ES-I3 (cell line): ENCODE measurements around the gene MOB2.

Experiments used
- H3K36me3 ChIP-seq: 2 replicates; pipeline ENCODE4 v1.6.1; 2013; ENCODE audit warnings: mild to moderate bottlenecking, low read length, control low read depth, moderate library complexity; ENCODE audit not compliant: insufficient read depth
- H3K4me1 ChIP-seq: 2 replicates; pipeline ENCODE4 v1.6.1; 2013; ENCODE audit warnings: mild to moderate bottlenecking, control low read depth, low read length; ENCODE audit not compliant: insufficient read depth
- H3K9ac ChIP-seq: 2 replicates; pipeline ENCODE4 v1.6.1; 2013; ENCODE audit warnings: low read depth, mild to moderate bottlenecking, low read length, moderate library complexity
- H3K9me3 ChIP-seq: 2 replicates; pipeline ENCODE4 v1.6.1; 2013; ENCODE audit warnings: mild to moderate bottlenecking, low read length, moderate library complexity; ENCODE audit not compliant: control insufficient read depth, insufficient read depth

MOB2 gene

GRCh38 chr11:1502954-1503707 is 16.6 kb upstream of the MOB2 start:
- Histone ChIP-seq H3K9ac (no peak overlapping the region), H3K9me3 (no peaks in the 10 kb centered on the region), H3K36me3 (no peaks in the 10 kb centered on the region; the same call in 1 of the 2 replicates), H3K4me1 (peaks cover 4% of the 10 kb centered on the region; the same call in 1 of the 2 replicates)

GRCh38 chr11:1502168-1502953 is 15.8 kb upstream of the MOB2 start:
- Histone ChIP-seq H3K4me1 (no peaks in the 10 kb centered on the region; the same call in 1 of the 2 replicates), H3K9me3 (no peaks in the 10 kb centered on the region), H3K36me3 (no peaks in the 10 kb centered on the region; the same call in 1 of the 2 replicates), H3K9ac (no peak overlapping the region)

DNA sequence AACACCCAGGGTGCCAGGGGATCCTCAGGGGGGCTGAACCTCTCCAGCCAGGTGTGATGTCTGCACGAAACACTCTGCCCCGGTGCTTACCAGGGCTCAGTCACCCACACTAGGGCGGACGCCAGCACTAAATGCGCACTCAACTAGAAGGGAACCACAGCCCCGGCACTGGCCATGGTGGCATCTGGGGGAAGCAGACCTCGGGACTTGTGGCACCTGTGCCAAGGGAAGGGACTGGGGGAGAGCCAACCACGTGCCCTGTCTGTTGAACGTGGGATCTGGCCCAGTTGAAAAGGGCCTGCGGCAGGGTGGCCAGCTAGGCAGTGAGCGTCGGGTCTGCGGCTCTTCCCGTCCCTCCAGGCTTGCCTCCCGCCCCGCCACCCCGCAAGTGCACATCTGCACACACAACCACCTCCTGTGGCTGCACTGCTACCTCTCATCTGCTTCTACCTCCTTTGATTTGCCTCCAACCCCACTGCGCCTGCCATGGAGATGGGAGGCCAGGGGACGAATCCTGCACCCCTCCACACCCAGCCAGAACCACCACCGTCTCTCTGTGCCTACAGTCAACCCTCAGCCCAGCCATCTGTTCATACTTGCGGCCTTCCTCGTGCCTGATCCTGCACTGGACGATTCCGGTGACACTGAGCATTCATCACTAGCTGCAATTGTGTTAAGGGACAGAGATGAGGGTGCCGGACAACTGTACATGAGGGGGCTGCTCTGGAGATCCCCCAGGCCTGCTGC is 15.0 kb upstream of the MOB2 start:
- Histone ChIP-seq H3K9me3 (no peaks in the 10 kb centered on the region), H3K4me1 (no peaks in the 10 kb centered on the region), H3K36me3 (no peaks in the 10 kb centered on the region; the same call in 1 of the 2 replicates), H3K9ac (no peak overlapping the region)

DNA sequence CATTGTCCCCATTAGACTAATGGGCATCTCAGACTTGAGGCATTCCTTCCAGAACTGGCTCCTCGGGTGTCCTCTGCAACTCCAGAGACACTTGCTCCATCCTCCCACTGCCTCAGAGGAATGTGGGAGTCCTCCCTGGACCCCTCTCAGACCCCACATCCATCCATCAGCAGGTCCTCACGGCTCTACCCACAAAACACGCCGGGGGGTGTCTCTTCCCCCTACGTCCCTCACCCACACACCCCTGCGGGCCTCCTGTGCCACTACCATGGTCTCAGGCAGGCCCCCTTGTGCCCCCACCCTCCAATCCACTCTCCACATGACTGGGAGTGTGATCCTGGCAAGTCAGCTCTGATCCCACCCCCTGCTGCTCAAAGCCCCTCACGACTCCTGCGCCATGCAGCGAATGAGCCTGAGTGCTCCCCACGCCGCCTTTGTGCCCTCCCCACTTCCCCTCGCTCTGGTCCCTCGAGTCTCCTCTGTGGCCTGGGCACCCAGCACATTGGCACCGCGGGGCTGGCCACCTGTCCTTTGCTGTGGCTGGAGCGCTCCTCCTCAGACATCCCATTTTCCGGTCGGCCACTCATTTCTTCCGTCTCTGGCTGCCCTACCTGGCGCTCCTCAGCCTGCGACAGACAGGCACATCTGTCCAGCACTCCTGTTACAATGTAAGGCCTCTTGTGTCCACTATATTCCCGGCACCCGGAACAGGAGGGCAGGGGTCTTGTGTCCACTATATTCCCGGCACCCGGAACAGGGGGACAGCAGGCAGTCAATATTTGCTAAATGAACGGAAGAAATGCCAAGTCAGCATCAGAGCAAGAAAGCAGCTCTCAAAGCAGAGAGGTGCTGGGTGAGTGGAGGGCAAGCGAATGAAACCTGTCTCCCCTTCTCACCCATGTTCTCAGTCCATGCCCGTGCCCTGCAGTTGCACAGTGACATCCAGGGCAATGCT is 14.2 kb upstream of the MOB2 start:
- H3K4me1 ChIP-seq: no peaks in the 10 kb centered on the region
- no peaks in the 10 kb centered on the region; the same call in 1 of the 2 replicates for H3K36me3 ChIP-seq
- H3K9ac ChIP-seq: no peak overlapping the region

DNA sequence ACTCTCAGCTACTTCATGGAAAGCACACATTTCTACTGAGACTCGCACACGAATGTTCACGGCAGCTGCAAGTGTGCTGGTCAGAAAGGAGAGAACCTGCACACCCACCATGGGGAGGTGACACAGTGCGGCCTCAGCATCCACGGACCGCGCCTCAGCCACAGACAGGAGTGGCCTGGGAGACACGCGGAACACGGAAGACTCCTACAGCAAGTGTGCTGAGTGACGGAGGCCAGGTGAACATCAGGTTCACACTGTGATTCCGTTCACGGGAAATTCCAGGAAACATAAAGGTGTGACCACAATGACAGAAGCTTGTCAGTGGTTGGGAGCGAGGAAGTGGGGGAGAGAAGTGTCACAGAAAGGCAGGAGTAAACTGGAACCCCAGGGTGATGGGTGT is 13.3 kb upstream of the MOB2 start:
- no peaks in the 10 kb centered on the region; the same call in 1 of the 2 replicates for H3K36me3 ChIP-seq
- H3K4me1 ChIP-seq: no peaks in the 10 kb centered on the region
- no peak overlapping the region for H3K9ac ChIP-seq
- peaks cover 10% of the 10 kb centered on the region for H3K9me3 ChIP-seq

More for the DNA sequence above, 14.2 kb upstream of the MOB2 start:
- H3K9me3 ChIP-seq: peaks cover 6% of the 10 kb centered on the region

- Histone ChIP-seq H3K36me3 (no peaks in the 10 kb centered on the region; the same call in 1 of the 2 replicates), H3K9ac (no peak overlapping the region), H3K4me1 (no peaks in the 10 kb centered on the region), H3K9me3 (peaks cover 10% of the 10 kb centered on the region)
These were observed 12.8 kb upstream of the MOB2 start for GRCh38 chr11:1499261-1499890.

- Histone ChIP-seq H3K4me1 (no peaks in the 10 kb centered on the region), H3K36me3 (no peaks in the 10 kb centered on the region; the same call in 1 of the 2 replicates), H3K9me3 (peaks cover 10% of the 10 kb centered on the region), H3K9ac (no peak overlapping the region)
These were observed 11.7 kb upstream of the MOB2 start for GRCh38 chr11:1498262-1498661.

- Histone ChIP-seq H3K9me3 (peaks cover 10% of the 10 kb centered on the region), H3K4me1 (no peaks in the 10 kb centered on the region), H3K9ac (no peak overlapping the region), H3K36me3 (no peaks in the 10 kb centered on the region; the same call in 1 of the 2 replicates)
These were observed 11.0 kb upstream of the MOB2 start for GRCh38 chr11:1497600-1497999.

GRCh38 chr11:1496761-1497095 is 10.1 kb upstream of the MOB2 start:
- Histone ChIP-seq H3K4me1 (no peaks in the 10 kb centered on the region), H3K9me3 (peaks cover 10% of the 10 kb centered on the region), H3K36me3 (no peaks in the 10 kb centered on the region; the same call in 1 of the 2 replicates), H3K9ac (no peak overlapping the region)

GRCh38 chr11:1496091-1496760 is 9.6 kb upstream of the MOB2 start:
- Histone ChIP-seq H3K9me3 (peaks cover 10% of the 10 kb centered on the region), H3K36me3 (no peaks in the 10 kb centered on the region; the same call in 1 of the 2 replicates), H3K9ac (no peak overlapping the region), H3K4me1 (no peaks in the 10 kb centered on the region)

- no peaks in the 10 kb centered on the region for H3K4me1 ChIP-seq
- H3K36me3 ChIP-seq: no peaks in the 10 kb centered on the region
- peaks cover 10% of the 10 kb centered on the region for H3K9me3 ChIP-seq
- H3K9ac ChIP-seq: no peak overlapping the region
These were observed 8.1 kb upstream of the MOB2 start for GRCh38 chr11:1494650-1495049.

- Histone ChIP-seq H3K36me3 (no peaks in the 10 kb centered on the region), H3K9me3 (peaks cover 10% of the 10 kb centered on the region), H3K9ac (no peak overlapping the region), H3K4me1 (no peaks in the 10 kb centered on the region)
These were observed 7.2 kb upstream of the MOB2 start for GRCh38 chr11:1493650-1494244.
